ENCODE results near the gene CFB.
"Not testable (repeated sequence)": the region's sequence is repeated elsewhere in the genome, so short reads cannot be mapped to it uniquely, and the experiment has no call there.

The CFB gene

GRCh38 chr6:31971993-31972708, 26.3 kb downstream of the CFB start, which contains the start of gene DXO:
DXO (minus strand) TSS chr6:31972138; CDS start chr6:31971675, 463 bp downstream.
- DNase-seq: peak; percentile 99

- no peak for DNase-seq
Measured at GRCh38 chr6:31972709-31973350, 26.9 kb downstream of the CFB start.

- DNase-seq: not testable (repeated sequence)
Measured at GRCh38 chr6:31976065-31976464, 30.2 kb downstream of the CFB start.

- no peak for DNase-seq
Measured at GRCh38 chr6:31977816-31978431, 32.0 kb downstream of the CFB start.

GRCh38 chr6:31978831-31979230, 32.9 kb downstream of the CFB start:
- no peak for DNase-seq

GRCh38 chr6:31979238-31979898, 33.5 kb downstream of the CFB start:
- DNase-seq: no peak

- not testable (repeated sequence) for DNase-seq
Measured at GRCh38 chr6:31980195-31980876, 34.4 kb downstream of the CFB start.

GRCh38 chr6:31980998-31981397, 35.1 kb downstream of the CFB start:
- not testable (repeated sequence) for DNase-seq

GRCh38 chr6:31981744-31982143, 35.8 kb downstream of the CFB start, which contains the start of gene C4A:
C4A (plus strand) TSS chr6:31982057; CDS start chr6:31982108, 51 bp downstream.
- DNase-seq: not testable (repeated sequence)

GRCh38 chr6:31989363-31989762, 43.5 kb downstream of the CFB start:
- DNase-seq: not testable (repeated sequence)

- DNase-seq: not testable (repeated sequence)
Measured at GRCh38 chr6:31994421-31994820, 48.5 kb downstream of the CFB start.

GRCh38 chr6:31996385-31996784, 50.5 kb downstream of the CFB start:
- not testable (repeated sequence) for DNase-seq

Data from fibroblast of skin of abdomen (primary cell).